H1 (cell line): ENCODE measurements around the gene FOXRED1. TPM values are rescaled to one million over a fixed set of nuclear protein-coding genes. Genes with fewer than 3 reads are reported as not detected.

Experiments used
- CHD2 ChIP-seq: IDR thresholded peaks from 2 replicates; pipeline ENCODE4 v1.6.1; 2012; ENCODE audit warnings: low read length, improper control_type of control experiment
- EP300 ChIP-seq, 2 experiments: IDR thresholded peaks; 1 replicate in 1 of 2; 2 replicates in 1 of 2; pipeline ENCODE4 v1.6.1; 2011 to 2012; ENCODE audit warnings: low read depth in 2 of 2, low read length in 2 of 2, mild to moderate bottlenecking in 2 of 2, borderline replicate concordance in 1 of 2, inconsistent platforms in 1 of 2, moderate library complexity in 1 of 2
- EZH2 ChIP-seq: fragments of 200-600 bp; sonication (generic); IDR thresholded peaks from 2 replicates; pipeline ENCODE4 v1.7.1; 2012; ENCODE audit warnings: low read depth, mild to moderate bottlenecking, moderate library complexity, low read length, inconsistent platforms; ENCODE audit not compliant: severe bottlenecking
- GABPA ChIP-seq: IDR thresholded peaks from 2 replicates; pipeline ENCODE4 v1.6.1; 2011; ENCODE audit warnings: mild to moderate bottlenecking, low read length, moderate library complexity, borderline replicate concordance; ENCODE audit not compliant: insufficient read depth
- HDAC6 ChIP-seq: IDR thresholded peaks from one replicate; pipeline ENCODE4 v1.7.1; 2012; ENCODE audit warnings: low read depth, mild to moderate bottlenecking, inconsistent platforms, low read length, moderate library complexity
- JUN ChIP-seq: IDR thresholded peaks from 2 replicates; pipeline ENCODE4 v1.6.1; 2011; ENCODE audit warnings: low read depth, mild to moderate bottlenecking, improper control_type of control experiment, low read length
- JUND ChIP-seq: IDR thresholded peaks from 2 replicates; pipeline ENCODE4 v1.6.1; 2011; ENCODE audit warnings: mild to moderate bottlenecking, improper control_type of control experiment, low read length
- PHF8 ChIP-seq: fragments of 200-600 bp; sonication (generic); conservative IDR thresholded peaks from 2 replicates; pipeline ENCODE4 v1.7.1; 2012; ENCODE audit warnings: low read depth, mild to moderate bottlenecking, inconsistent platforms, low read length, moderate library complexity
- POLR2A ChIP-seq, 2 experiments: IDR thresholded peaks; 1 replicate in 1 of 2; 2 replicates in 1 of 2; pipeline ENCODE4 v1.6.1; 2011; ENCODE audit warnings: low read depth in 2 of 2, low read length in 2 of 2, mild to moderate bottlenecking in 2 of 2; ENCODE audit errors: control extremely low read depth in 1 of 2
- POU5F1 ChIP-seq: IDR thresholded peaks from 2 replicates; pipeline ENCODE4 v1.6.1; 2011; ENCODE audit warnings: low read depth, mild to moderate bottlenecking, low read length, moderate library complexity
- RBBP5 ChIP-seq: IDR thresholded peaks from 2 replicates; pipeline ENCODE4 v1.7.1; 2012; ENCODE audit warnings: low read depth, mild to moderate bottlenecking, inconsistent platforms, low read length, moderate library complexity, borderline replicate concordance
- RXRA ChIP-seq: IDR thresholded peaks from 2 replicates; pipeline ENCODE4 v1.6.1; 2011; ENCODE audit warnings: low read depth, mild to moderate bottlenecking, low read length, moderate library complexity; ENCODE audit not compliant: insufficient read depth
- SIRT6 ChIP-seq: IDR thresholded peaks from one replicate; pipeline ENCODE4 v1.7.1; 2012; ENCODE audit warnings: low read length, inconsistent platforms
- SUZ12 ChIP-seq: fragments of 200-600 bp; sonication (generic); IDR thresholded peaks from 2 replicates; pipeline ENCODE4 v1.6.1; 2012; ENCODE audit warnings: mild to moderate bottlenecking, inconsistent platforms, low read length, moderate library complexity, mixed read lengths
- ZNF274 ChIP-seq: IDR thresholded peaks from 2 replicates; pipeline ENCODE4 v1.7.0; 2012; ENCODE audit warnings: low read length, borderline replicate concordance; ENCODE audit errors: extremely low read depth
- polyA plus RNA-seq, 7 experiments: library from polyadenylated mRNA; depleted of rRNA in 3 of 7; stranded (reverse) in 5 of 7; unstranded in 2 of 7; fragments of >200 nt in 5 of 7; fragments of 200-250 nt in 2 of 7; gene quantifications; 1 replicate in 5 of 7; 2 replicates in 1 of 7; 4 replicates in 1 of 7; pipeline versions ENCODE4 v1.2.1 to v1.2.3, GENCODE V29; 2011 to 2013; ENCODE audit warnings: missing spikeins in 2 of 7, mixed read lengths in 2 of 7
- total RNA-seq: library from RNA; stranded (reverse); fragmentation: NEBNext Ultra II Directional; extraction: Animal tissue kit (Norgen Biotek cat#: 25700); gene quantifications from 2 replicates; pipeline ENCODE4 v1.2.1, GENCODE V29; 2021
- TF ChIP-seq, protein P1 (sequence below), 3 experiments: IDR thresholded peaks; 1 replicate in 2 of 3; 2 replicates in 1 of 3; pipeline versions ENCODE4 v1.5.1 to v1.6.1; 2011; ENCODE audit warnings: low read length in 3 of 3, mild to moderate bottlenecking in 3 of 3, inconsistent platforms in 2 of 3, low read depth in 1 of 3, moderate library complexity in 1 of 3; ENCODE audit not compliant: insufficient read depth in 1 of 3; ENCODE audit errors: control extremely low read depth in 1 of 3
- TF ChIP-seq, protein P2 (sequence below): IDR thresholded peaks from 2 replicates; pipeline ENCODE4 v1.6.1; 2011; ENCODE audit warnings: low read length, improper control_type of control experiment

The FOXRED1 gene
- total and polyA plus RNA-seq, 2 of the 8 experiments (the other 6 are each of a cell fraction or from before 2014, with no cell fraction given): 48.8 to 99.4 TPM

DNA sequence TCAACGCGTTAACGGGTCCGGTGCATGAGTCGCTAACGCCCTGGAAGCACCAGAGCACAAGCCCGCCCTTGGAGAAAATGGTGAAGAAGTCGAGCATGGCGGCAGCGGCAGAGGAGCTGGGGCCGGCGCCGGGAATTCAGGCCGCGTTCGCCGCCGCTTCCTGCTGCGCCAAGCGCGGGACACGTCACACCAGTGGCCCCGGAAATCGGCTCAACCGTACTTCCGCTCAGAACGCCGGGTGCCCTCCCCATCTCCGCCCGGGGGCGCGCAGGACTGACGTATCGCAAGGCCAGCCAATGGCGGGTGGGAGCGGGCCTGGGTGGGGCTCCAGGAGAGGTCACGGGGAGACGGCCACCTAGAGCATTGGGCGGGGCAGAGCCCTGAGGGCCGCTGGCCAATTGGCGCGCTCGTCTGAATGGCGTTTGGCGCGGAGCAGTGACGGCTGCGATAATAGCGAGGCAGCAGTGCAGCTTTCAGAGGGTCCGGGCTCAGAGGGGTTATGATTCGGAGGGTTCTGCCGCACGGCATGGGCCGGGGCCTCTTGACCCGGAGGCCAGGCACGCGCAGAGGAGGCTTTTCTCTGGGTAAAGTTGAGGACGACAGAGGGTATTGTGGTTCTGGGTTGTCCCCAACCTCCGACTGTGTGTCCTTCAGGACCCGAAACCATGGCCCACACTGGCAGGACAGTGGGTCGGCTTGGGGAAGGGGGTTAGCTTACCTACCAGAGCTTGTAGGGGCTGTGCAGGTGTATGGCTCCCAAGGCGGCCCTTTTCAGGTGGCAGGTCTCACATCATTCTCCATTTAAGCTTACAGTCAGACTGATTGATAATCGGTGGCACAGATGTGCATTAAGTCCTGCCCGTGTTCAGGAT is at the start of gene FOXRED1, which contains the start of gene SRPRA (continued):
- no peak for TF ChIP-seq JUN
- TF ChIP-seq JUND: 0 out of 2 replicates have a peak, but pooled peaks have one; percentile 32
- TF ChIP-seq EP300 (IDR thresholded peaks at IDR 0.05; ENCODE audit: borderline replicate concordance in 1 of 2, low read depth in 2 of 2, low read length in 2 of 2): 0 out of 3 replicates have a peak, but pooled peaks of 1 of the 2 experiments have one; percentile 16
- TF ChIP-seq RXRA: no peak
- TF ChIP-seq, protein P1, sequence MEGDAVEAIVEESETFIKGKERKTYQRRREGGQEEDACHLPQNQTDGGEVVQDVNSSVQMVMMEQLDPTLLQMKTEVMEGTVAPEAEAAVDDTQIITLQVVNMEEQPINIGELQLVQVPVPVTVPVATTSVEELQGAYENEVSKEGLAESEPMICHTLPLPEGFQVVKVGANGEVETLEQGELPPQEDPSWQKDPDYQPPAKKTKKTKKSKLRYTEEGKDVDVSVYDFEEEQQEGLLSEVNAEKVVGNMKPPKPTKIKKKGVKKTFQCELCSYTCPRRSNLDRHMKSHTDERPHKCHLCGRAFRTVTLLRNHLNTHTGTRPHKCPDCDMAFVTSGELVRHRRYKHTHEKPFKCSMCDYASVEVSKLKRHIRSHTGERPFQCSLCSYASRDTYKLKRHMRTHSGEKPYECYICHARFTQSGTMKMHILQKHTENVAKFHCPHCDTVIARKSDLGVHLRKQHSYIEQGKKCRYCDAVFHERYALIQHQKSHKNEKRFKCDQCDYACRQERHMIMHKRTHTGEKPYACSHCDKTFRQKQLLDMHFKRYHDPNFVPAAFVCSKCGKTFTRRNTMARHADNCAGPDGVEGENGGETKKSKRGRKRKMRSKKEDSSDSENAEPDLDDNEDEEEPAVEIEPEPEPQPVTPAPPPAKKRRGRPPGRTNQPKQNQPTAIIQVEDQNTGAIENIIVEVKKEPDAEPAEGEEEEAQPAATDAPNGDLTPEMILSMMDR (IDR thresholded peaks at IDR 0.05; ENCODE audit: control extremely low read depth in 1 of 3, insufficient read depth in 1 of 3, low read depth in 1 of 3, low read length in 3 of 3): no peak
- no peak for TF ChIP-seq EZH2
- TF ChIP-seq CHD2: peak; percentile 78
- no peak for TF ChIP-seq SIRT6
- peak; percentile 87 for TF ChIP-seq PHF8
- TF ChIP-seq POU5F1: no peak
- peak; percentile 86 to 97 for TF ChIP-seq POLR2A (IDR thresholded peaks at IDR 0.05; ENCODE audit: control extremely low read depth in 1 of 2, low read depth in 2 of 2, low read length in 2 of 2)
- no peak for TF ChIP-seq ZNF274
- TF ChIP-seq GABPA: peak; percentile 93
- no peak for TF ChIP-seq HDAC6
- TF ChIP-seq, protein P2, sequence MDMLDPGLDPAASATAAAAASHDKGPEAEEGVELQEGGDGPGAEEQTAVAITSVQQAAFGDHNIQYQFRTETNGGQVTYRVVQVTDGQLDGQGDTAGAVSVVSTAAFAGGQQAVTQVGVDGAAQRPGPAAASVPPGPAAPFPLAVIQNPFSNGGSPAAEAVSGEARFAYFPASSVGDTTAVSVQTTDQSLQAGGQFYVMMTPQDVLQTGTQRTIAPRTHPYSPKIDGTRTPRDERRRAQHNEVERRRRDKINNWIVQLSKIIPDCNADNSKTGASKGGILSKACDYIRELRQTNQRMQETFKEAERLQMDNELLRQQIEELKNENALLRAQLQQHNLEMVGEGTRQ: peak; percentile 88
- no peak for TF ChIP-seq SUZ12
- TF ChIP-seq RBBP5: no peak
